Dermis lymphatic vessel endothelial cell (primary cell): ENCODE results near the gene CFAP54. TPM values are rescaled to one million over a fixed set of nuclear protein-coding genes. Genes with fewer than 3 reads are reported as not detected.

Experiments used
- total RNA-seq: library from RNA; depleted of rRNA; stranded (reverse); fragments of >200 nt; gene quantifications from 2 replicates; pipeline ENCODE4 v1.2.1, GENCODE V29; 2014

Gene CFAP54
- 5.3 and 8.4 TPM in 2 replicates for total RNA-seq

GRCh38 chr12:96489392-96490056 lies at the start of gene CFAP54:
TSS of gene CFAP54 (plus strand) at chr12:96489577. CDS start at chr12:96489610, 33 bp downstream.

GRCh38 chr12:96906849-96907670 lies 417.7 kb downstream of the CFAP54 start, which contains the start of gene NEDD1:
TSS of gene NEDD1 (plus strand) at chr12:96907257. CDS start at chr12:96909760, 2,503 bp downstream.

Other genes starting within 250 kb of the CFAP54 start
- gene CDK17, start 89.1 kb upstream of the CFAP54 start, total RNA-seq, result 115 and 129 TPM in 2 replicates